ENCODE data around the gene USP10.
A peak's percentile ranks its signal among the peaks of the same experiment; 100 is the strongest.

USP10 gene

DNA sequence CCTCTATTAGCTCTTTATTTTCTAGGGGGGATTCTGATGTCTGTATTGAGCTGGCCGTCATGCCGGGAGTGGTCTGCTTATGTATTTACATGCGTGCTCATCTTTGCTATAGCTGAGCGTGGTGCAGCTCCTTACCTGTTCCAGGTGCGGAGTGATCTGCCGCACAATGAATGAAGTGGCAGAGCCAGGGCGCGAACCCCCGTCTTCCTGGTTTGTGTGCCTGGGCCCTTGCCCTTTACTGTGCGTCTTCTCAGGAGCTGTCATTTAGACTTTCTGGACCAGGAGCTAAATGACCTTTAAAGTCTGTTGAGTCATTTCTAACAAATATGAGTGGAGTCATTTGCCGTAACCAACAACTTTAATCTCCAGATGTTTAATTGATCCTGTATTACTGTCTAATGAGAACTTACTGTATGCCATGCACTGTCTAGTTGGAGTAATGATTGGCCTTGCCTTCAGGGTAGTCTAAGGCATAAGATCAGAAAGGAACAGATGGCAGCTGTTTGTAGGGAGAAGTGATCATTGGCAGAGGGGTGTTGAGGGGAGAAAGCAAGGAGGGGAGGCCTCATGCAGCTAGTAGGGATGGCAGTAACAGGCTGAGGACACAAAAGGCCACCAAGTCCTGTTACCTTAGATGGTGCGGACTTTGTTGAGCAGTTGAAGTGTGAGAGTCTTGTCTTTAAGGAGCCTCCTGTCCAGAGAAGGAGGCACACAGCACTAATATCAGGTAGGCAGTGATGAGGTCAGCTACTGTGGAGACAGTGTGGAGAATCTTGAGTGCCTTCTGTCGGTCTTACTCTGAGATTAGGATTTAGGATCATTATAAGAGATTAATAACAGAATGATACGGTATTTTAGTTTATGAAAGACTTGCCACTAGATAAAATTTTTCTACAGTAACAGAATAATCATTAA, 53.9 kb downstream of the USP10 start:
- no peak for TF ChIP-seq TAF1 (IDR thresholded peaks at IDR 0.05; ENCODE audit: low read depth)
- no peak for TF ChIP-seq ZBTB7A (IDR thresholded peaks at IDR 0.05; ENCODE audit: low read depth)
- TF ChIP-seq FOXM1 (IDR thresholded peaks at IDR 0.05; ENCODE audit: borderline replicate concordance, low read depth), result no peak
- no peak for TF ChIP-seq EP300 (IDR thresholded peaks at IDR 0.05; ENCODE audit: borderline replicate concordance)
- no peak for TF ChIP-seq YY1 (IDR thresholded peaks at IDR 0.05; ENCODE audit: low read depth)
- no peak for TF ChIP-seq NFIC (IDR thresholded peaks at IDR 0.05)
- TF ChIP-seq, protein P1, sequence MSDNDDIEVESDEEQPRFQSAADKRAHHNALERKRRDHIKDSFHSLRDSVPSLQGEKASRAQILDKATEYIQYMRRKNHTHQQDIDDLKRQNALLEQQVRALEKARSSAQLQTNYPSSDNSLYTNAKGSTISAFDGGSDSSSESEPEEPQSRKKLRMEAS (IDR thresholded peaks at IDR 0.05), result no peak
- no peak for TF ChIP-seq CREB1 (IDR thresholded peaks at IDR 0.05; ENCODE audit: low read depth)
- TF ChIP-seq EGR1 (IDR thresholded peaks at IDR 0.05), result no peak
- TF ChIP-seq CEBPB (IDR thresholded peaks at IDR 0.05), result no peak
- no peak for TF ChIP-seq TEAD4 (IDR thresholded peaks at IDR 0.05)

DNA sequence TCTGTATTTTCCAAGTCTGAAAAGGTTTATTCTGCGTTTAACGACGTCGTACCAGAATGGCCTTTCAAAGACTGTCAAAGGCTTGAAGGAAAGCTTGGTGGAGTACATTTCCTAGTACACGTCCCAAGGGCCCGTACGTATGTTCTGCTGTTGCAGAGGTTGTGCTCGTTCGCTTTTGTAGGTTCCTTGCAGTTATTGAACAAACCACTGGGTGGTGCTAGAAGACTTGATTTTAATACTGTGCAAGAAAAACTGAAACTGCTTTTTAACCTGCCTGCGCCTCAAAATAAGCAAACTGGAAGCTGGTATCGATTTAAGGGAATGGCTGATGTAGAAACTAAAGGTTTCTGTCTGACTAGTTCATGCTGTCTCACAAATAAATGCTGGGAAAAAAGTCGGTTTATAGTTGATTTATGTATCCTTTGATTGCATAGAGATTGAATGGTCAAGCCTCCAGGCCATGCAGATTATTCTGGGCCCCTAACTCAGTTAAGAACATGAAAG, 54.6 kb downstream of the USP10 start:
- TF ChIP-seq RAD21 (IDR thresholded peaks at IDR 0.05; ENCODE audit: low read depth) (peak; percentile 78), YY1 (IDR thresholded peaks at IDR 0.05; ENCODE audit: low read depth) (no peak)

DNA sequence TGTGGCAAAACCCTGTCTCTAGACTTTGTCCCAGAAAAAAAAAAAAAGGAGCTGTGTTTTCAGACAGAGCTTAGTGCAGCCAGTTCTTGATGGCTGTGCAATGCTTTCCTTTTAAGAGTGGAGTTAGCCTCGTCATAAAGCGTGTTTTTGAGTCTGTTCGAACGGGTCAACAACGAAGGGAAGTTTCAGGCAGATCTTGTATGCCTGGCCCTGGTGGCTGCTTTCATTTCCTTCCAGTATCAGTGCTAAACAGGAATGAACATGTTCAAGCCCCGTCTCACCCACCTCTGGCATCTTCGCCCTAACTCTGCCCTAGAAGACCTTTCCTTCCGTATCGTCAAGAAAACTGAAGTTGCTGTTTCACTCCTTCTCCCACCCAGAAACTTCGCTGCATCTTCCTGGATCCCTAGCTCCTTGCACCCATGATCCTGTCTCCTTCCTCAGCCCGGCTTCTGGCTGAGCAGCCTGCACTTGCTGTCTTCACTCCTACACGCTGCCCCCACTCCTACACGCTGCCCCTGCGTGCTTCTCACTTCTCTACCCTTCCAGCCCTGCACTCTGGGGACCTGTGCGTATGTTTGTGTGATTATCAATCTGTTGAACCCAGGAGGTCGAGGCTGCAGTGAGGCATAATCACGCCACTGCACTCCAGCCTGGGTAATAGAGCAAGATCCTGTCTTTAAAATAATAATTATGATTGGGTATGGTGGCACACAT, 55.3 kb downstream of the USP10 start:
- TF ChIP-seq CEBPB (IDR thresholded peaks at IDR 0.05), result no peak
- TF ChIP-seq, protein P2, sequence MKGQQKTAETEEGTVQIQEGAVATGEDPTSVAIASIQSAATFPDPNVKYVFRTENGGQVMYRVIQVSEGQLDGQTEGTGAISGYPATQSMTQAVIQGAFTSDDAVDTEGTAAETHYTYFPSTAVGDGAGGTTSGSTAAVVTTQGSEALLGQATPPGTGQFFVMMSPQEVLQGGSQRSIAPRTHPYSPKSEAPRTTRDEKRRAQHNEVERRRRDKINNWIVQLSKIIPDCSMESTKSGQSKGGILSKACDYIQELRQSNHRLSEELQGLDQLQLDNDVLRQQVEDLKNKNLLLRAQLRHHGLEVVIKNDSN (IDR thresholded peaks at IDR 0.05), result no peak
- TF ChIP-seq, protein P1 (IDR thresholded peaks at IDR 0.05), result no peak
- no peak for TF ChIP-seq TEAD4 (IDR thresholded peaks at IDR 0.05)

DNA sequence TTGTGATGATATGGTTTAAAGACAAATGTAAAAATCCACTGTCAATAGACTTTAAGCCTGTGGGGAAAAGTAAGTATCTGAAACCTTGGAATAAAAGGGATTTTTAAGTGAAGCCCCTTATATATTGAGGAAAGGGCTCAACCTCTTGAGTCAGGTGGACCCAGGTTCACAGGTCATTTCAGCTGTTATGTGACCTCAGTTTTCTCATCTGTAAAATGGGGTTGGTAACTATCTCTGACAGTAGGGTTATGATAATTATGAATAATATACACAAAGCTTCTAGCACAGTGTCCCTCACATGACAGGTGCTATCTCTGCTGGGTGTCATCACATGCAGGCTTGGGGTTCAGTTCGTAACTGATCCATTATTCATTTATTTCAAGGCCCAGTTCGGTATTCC, 57.0 kb downstream of the USP10 start:
- TF ChIP-seq EGR1 (IDR thresholded peaks at IDR 0.05) (no peak), EP300 (IDR thresholded peaks at IDR 0.05; ENCODE audit: borderline replicate concordance) (no peak), CREB1 (IDR thresholded peaks at IDR 0.05; ENCODE audit: low read depth) (no peak), TCF12 (IDR thresholded peaks at IDR 0.05; ENCODE audit: low read depth) (no peak), TAF1 (IDR thresholded peaks at IDR 0.05; ENCODE audit: low read depth) (no peak), CEBPB (IDR thresholded peaks at IDR 0.05) (no peak)
- TF ChIP-seq, protein P3, sequence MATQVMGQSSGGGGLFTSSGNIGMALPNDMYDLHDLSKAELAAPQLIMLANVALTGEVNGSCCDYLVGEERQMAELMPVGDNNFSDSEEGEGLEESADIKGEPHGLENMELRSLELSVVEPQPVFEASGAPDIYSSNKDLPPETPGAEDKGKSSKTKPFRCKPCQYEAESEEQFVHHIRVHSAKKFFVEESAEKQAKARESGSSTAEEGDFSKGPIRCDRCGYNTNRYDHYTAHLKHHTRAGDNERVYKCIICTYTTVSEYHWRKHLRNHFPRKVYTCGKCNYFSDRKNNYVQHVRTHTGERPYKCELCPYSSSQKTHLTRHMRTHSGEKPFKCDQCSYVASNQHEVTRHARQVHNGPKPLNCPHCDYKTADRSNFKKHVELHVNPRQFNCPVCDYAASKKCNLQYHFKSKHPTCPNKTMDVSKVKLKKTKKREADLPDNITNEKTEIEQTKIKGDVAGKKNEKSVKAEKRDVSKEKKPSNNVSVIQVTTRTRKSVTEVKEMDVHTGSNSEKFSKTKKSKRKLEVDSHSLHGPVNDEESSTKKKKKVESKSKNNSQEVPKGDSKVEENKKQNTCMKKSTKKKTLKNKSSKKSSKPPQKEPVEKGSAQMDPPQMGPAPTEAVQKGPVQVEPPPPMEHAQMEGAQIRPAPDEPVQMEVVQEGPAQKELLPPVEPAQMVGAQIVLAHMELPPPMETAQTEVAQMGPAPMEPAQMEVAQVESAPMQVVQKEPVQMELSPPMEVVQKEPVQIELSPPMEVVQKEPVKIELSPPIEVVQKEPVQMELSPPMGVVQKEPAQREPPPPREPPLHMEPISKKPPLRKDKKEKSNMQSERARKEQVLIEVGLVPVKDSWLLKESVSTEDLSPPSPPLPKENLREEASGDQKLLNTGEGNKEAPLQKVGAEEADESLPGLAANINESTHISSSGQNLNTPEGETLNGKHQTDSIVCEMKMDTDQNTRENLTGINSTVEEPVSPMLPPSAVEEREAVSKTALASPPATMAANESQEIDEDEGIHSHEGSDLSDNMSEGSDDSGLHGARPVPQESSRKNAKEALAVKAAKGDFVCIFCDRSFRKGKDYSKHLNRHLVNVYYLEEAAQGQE (IDR thresholded peaks at IDR 0.05; ENCODE audit: low read depth), result no peak
- TF ChIP-seq, protein P2 (IDR thresholded peaks at IDR 0.05), result no peak
- TF ChIP-seq, protein P1 (IDR thresholded peaks at IDR 0.05), result no peak

DNA sequence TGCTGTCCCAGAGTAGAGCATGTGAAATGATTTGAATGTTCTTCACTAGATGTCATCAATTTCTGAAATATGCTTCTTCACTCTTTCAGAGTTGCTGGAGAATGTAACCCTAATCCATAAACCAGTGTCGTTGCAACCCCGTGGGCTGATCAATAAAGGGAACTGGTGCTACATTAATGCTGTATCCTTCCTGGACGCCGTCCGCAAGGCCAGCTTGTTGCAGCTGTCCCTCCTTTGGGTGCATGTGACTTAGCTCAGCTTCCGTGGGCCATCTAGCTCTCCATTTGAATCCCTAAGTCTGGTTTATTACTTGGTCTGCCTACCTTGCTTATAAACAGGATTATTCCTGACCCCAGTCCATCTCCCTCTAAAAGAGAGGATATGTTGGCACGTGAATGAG, 58.8 kb downstream of the USP10 start:
- no peak for TF ChIP-seq YY1 (IDR thresholded peaks at IDR 0.05; ENCODE audit: low read depth)
- no peak for TF ChIP-seq NFIC (IDR thresholded peaks at IDR 0.05)
- TF ChIP-seq TCF12 (IDR thresholded peaks at IDR 0.05; ENCODE audit: low read depth), result no peak
- no peak for TF ChIP-seq TAF1 (IDR thresholded peaks at IDR 0.05; ENCODE audit: low read depth)
- no peak for TF ChIP-seq ZBTB7A (IDR thresholded peaks at IDR 0.05; ENCODE audit: low read depth)
- TF ChIP-seq, protein P3 (IDR thresholded peaks at IDR 0.05; ENCODE audit: low read depth), result no peak
- TF ChIP-seq, protein P1 (IDR thresholded peaks at IDR 0.05), result no peak
- no peak for TF ChIP-seq EGR1 (IDR thresholded peaks at IDR 0.05)
- TF ChIP-seq CEBPB (IDR thresholded peaks at IDR 0.05), result no peak
- no peak for TF ChIP-seq TEAD4 (IDR thresholded peaks at IDR 0.05)
- TF ChIP-seq FOXM1 (IDR thresholded peaks at IDR 0.05; ENCODE audit: borderline replicate concordance, low read depth), result no peak
- TF ChIP-seq EP300 (IDR thresholded peaks at IDR 0.05; ENCODE audit: borderline replicate concordance), result no peak
- TF ChIP-seq, protein P2 (IDR thresholded peaks at IDR 0.05), result no peak
- TF ChIP-seq RAD21 (IDR thresholded peaks at IDR 0.05; ENCODE audit: low read depth), result no peak
- no peak for TF ChIP-seq CREB1 (IDR thresholded peaks at IDR 0.05; ENCODE audit: low read depth)
